ENCODE data around the gene IL12RB2. TPM values are rescaled to one million over a fixed set of nuclear protein-coding genes. Genes with fewer than 3 reads are reported as not detected.

The IL12RB2 gene
- total and polyA plus RNA-seq, 2 donors (not counting 3 experiments of a cell fraction or from before 2014, with no cell fraction given), result 0.42 TPM; not detected in 1

- Histone ChIP-seq H3K9me1 (replicated peaks; ENCODE audit: control insufficient read depth, extremely low read depth, insufficient read depth, low read length) (no peaks in the 10 kb centered on the region), H3K27ac (ENCODE audit: insufficient read depth, low read depth, low read length) (no peak overlapping the region), H3K9ac (replicated peaks; ENCODE audit: extremely low read depth, insufficient read depth, low read length) (no peak overlapping the region), H2AFZ (ENCODE audit: low read depth, low read length) (no peak overlapping the region), H3K9me3 (replicated peaks; ENCODE audit: control insufficient read depth, insufficient read depth, low read length) (no peaks in the 10 kb centered on the region), H4K20me1 (replicated peaks; ENCODE audit: control insufficient read depth, extremely low read depth, insufficient read depth, low read length) (no peaks in the 10 kb centered on the region), H3K4me3 (replicated peaks in 1 of 3; ENCODE audit: insufficient read depth in 1 of 3, low read depth in 1 of 3, low read length in 3 of 3) (no peak overlapping the region), H3K79me2 (ENCODE audit: control insufficient read depth, insufficient read depth, low read length) (no peaks in the 10 kb centered on the region), H3K27me3 (ENCODE audit: control insufficient read depth in 2 of 2, insufficient read depth in 2 of 2, low read length in 2 of 2) (peaks cover 0 to 12% of the 10 kb centered on the region in 2 experiments), H3K36me3 (ENCODE audit: control insufficient read depth in 2 of 2, extremely low read depth in 1 of 2, insufficient read depth in 2 of 2, low read length in 2 of 2) (no peaks in the 10 kb centered on the region), H3K4me1 (ENCODE audit: control insufficient read depth, extremely low read depth, insufficient read depth, low read length) (no peaks in the 10 kb centered on the region), H3K4me2 (ENCODE audit: insufficient read depth, low read length) (no peak overlapping the region)
- ChIA-PET CTCF (interaction anchor here (1.0 to 5.8 kb wide), 12 partner anchors 8 to 173 kb away, joined by 3 to 124 read pairs (median 15); partner anchors contain the start of gene SERBP1), POLR2A (no interaction called here)
- TF ChIP-seq, protein P1, sequence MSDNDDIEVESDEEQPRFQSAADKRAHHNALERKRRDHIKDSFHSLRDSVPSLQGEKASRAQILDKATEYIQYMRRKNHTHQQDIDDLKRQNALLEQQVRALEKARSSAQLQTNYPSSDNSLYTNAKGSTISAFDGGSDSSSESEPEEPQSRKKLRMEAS (IDR thresholded peaks at IDR 0.05; ENCODE audit: insufficient read depth, insufficient read length), result no peak
- TF ChIP-seq MYC (IDR thresholded peaks at IDR 0.05; ENCODE audit: low read depth, low read length), result no peak
- TF ChIP-seq FOS (IDR thresholded peaks at IDR 0.05; ENCODE audit: borderline replicate concordance, insufficient read depth, low read length), result no peak
- no peak for TF ChIP-seq POLR2AphosphoS5 (IDR thresholded peaks at IDR 0.05; ENCODE audit: insufficient read depth, low read depth, low read length)
- no peak for TF ChIP-seq POLR2A (IDR thresholded peaks at IDR 0.05; ENCODE audit: low read depth, low read length)
- no peak for TF ChIP-seq GATA2 (IDR thresholded peaks at IDR 0.05; ENCODE audit: insufficient read depth, insufficient read length, low read depth, low read length)
- no peak for TF ChIP-seq CTCF (IDR thresholded peaks at IDR 0.05; ENCODE audit: extremely low read depth in 1 of 2, insufficient read depth in 1 of 2, low read depth in 1 of 2, low read length in 2 of 2)
- BruUV-seq (replicated peaks), result no TSS peak
- dilution Hi-C loops (cut with MboI; ENCODE audit: extremely low pct_ligation_motif_present, low sequenced_read_pairs), result no loop called here
- no peak for DNase-seq (ENCODE audit: low read depth, low spot score)
- no peak for FAIRE-seq
- intact Hi-C loops (cut with micrococcal nuclease), result loop anchor here (1.0 kb wide), 4 partner anchors 82 to 153 kb away; no protein-coding TSS in a partner anchor
Observed at GRCh38 chr1:67346982-67347381, 39.3 kb downstream of the IL12RB2 start.

All from endothelial cell of umbilical vein (primary cell).